GM21717 (cell line): ENCODE data around the gene ARHGEF33.
"Not testable (repeated sequence)": the region's sequence is repeated elsewhere in the genome, so short reads cannot be mapped to it uniquely, and the experiment has no call there.

Experiments used
- ATAC-seq: cut with Tn5 transposase; IDR thresholded peaks from one replicate; pipeline ENCODE4 v1.9.1; 2021; ENCODE audit warnings: mild to moderate bottlenecking, moderate library complexity; ENCODE audit not compliant: unreplicated experiment

ARHGEF33 gene

GRCh38 chr2:38907743-38908562 lies 18.3 kb downstream of the ARHGEF33 start:
- peak; percentile 84 for ATAC-seq

DNA sequence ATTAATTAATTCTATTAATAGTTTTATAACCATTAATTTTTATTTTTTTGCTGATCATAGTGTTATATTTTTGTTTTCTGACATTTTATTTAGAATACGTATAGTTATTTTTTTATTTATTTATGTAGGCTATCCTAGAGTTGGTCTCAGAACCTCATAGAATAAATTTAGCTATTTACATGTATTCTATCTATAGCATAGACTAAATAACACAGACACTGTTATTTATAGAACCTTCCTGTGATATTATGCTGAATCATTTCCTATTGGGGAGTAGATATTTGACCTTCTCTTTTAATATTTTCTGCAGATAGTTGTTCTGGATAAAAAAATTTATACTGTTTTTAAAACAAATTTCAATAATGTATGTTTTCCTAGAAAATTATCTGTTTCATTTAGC lies 20.2 kb downstream of the ARHGEF33 start:
- ATAC-seq = no peak

- no peak for ATAC-seq
These were observed 21.5 kb downstream of the ARHGEF33 start for GRCh38 chr2:38911191-38911590.

DNA sequence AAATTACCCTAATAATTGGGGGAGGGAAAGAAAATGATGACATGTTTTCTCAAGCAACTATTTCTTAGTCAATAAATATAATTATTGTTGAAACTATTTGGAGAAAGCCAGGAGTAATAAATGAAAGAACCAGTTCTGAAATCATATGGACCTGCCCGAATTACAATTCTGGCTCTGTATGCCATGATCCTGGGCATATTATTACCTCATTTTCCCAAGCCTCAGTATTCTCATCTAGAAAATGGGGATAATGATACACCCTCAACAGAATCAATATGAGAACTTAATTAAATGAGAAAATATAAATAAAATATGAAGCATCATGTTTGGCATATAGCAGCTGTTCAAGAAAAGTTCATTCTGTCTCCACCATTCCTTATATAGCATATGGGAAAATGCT lies 22.9 kb downstream of the ARHGEF33 start:
- ATAC-seq = no peak

DNA sequence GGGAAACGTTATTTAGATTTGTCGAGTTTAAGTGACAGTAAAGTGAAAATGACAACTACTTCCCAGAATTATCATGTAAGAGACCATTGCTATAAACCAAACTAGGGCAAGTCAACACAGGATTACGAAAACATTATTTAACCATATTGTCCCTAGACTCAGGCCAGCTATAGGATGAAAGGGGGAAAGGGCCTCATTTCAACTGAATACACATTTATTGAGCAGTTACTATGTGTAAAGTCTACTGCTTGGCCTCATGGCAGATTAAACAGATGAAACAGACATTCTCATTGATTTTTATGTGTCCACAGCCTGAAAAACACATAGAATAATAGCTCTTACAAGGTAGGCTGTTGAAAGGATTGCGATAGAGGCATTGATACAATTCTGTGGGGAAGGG lies 32.7 kb downstream of the ARHGEF33 start:
- ATAC-seq = no peak

DNA sequence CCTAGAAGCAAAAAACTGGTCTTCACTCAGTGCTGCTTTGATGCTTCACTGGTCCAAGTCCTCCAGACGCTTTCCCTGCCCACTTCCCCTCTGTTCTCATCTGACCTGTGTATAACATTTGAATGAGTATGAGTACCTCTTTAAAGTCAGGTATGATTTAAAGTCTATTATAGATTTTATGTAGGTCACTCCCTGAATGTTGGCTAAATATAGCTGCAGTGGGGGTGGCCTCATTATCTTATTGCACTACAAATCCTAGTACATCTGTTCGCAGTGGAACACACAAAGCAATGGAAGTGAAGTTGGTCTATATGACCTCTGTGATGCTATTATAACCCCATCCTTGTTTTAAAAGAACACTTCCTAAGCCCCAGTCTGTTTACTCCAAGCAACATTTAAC lies 33.2 kb downstream of the ARHGEF33 start:
- ATAC-seq = no peak

GRCh38 chr2:38925982-38926381 lies 36.3 kb downstream of the ARHGEF33 start:
- ATAC-seq = no peak

DNA sequence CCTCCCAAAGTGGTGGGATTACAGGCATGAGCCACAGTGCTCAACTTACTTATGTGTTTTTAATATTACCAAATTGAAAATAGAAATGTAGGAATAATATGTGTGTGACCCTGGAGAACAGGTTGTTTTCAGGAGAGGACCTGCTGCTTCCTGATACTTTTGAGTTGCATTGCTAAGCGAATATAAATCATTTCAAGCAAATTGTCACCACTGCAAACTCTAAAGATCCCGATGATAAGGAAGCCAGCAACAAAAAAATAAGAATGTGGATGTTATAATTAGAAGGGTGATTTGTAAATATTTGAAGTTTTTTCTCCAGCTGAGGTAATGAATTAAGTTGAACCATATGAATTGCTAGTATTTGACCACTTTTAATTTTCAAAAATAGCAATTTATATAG lies 40.9 kb downstream of the ARHGEF33 start:
- ATAC-seq = no peak

- no peak for ATAC-seq
These were observed 42.9 kb downstream of the ARHGEF33 start for GRCh38 chr2:38932586-38932985.

GRCh38 chr2:38933653-38934052 lies 44.0 kb downstream of the ARHGEF33 start:
- ATAC-seq = no peak

- ATAC-seq = no peak
These were observed 45.1 kb downstream of the ARHGEF33 start for GRCh38 chr2:38934742-38935141.

DNA sequence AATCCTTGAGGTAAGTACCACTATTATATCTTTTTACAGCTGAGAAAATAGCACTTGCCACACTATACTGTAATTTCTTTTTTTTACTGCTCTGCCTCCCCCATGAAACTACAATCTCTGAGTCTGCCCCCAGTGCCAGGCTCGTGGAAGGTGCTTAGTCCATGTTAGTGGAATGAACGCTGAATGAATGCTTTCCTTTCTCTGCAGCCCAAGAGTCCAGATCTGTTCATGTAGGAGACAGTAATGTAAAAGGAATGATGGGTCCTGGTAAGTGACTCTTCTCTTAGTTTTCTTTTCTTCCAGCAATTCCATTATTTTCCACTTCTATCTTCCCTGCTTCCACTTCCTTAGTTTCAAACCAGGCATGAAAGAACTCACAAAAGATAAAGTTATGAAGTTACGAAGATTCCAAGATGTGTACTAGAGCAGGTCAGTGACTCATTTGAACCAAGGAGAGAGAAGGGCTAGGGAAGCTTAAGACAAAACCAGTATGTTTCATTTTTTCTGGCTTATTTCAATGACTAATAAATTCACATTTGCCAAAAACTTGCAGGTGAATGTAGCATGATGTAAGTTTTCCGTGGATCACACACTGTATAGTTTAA lies 46.0 kb downstream of the ARHGEF33 start:
- ATAC-seq = no peak

- not testable (repeated sequence) for ATAC-seq
These were observed 46.8 kb downstream of the ARHGEF33 start for GRCh38 chr2:38936516-38936915.

DNA sequence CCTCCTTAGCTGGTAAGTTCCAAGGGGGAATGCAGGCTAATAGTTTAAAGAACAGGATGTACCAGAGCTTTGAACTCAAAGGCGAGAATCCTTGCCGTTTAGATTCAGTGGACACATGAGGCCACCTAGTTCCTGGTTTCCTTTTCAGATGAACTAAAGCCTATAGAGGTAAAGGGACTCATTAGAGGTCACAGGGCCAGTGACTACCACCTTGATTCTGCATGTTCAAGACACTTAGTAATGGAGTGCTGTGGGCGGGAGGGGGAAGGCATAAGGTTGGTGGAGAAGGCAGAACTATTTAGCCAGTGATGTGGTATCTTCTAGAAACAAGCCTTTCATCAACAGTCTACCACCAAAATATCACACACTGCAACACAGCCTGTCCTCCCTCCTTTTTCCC lies 47.9 kb downstream of the ARHGEF33 start:
- ATAC-seq = no peak

DNA sequence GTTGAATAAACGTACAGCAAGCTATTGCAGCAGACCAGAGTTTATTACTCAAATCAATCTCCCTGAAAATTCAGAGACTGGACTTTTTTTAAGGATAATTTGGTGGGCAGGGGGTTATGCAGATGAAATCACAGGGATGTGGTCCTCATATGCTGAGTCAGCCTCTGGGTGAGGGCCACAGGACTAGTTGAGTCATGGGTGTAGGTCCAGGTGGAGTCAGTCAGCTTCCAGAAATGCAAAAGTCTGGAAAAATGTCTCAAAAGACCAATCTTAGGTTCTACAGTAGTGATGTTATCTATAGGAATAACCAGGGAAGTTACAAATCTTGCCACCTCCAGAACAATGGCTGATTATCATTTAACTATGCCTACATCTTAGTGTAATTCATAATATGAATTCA lies 51.1 kb downstream of the ARHGEF33 start:
- ATAC-seq = no peak

- no peak for ATAC-seq
These were observed 54.1 kb downstream of the ARHGEF33 start for GRCh38 chr2:38943784-38944183.

DNA sequence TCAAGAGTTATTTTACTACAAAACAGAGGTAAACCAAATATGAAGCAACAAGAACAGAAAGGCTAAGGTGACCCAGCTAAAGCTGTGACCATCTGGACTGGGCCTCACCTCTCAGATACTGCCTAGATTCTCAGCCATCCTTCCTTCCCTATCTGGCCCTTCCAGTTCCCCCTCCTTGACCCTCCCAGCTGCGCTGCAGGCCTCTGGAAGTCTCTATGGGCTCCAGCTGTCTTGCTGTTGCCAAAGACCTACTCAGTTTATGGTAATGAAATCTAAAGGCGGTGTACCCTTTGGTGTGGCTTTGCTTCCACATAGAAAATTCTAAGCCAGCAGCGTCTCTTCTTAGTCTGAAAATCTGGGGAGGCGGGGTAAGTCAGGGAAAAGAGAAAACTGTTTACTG lies 55.7 kb downstream of the ARHGEF33 start:
- no peak for ATAC-seq

DNA sequence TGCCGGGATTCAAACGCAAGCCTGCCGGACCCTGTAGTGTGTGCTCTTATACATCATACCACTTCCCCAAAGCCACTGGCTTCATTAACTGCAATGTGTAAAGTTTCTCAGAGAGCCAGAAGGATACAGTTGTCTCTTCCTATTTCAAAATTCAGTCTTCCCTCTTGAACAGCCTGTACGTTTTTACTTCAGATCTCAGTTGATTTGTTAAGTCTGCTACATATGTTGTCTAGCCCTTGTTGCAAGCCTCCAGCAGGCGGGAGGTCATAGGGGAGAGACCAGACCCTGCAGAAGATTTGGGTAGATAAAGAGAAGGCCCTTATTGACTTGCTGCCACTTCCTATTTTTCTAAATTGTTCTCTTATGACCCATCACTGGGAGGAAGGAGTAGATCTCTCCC lies 56.2 kb downstream of the ARHGEF33 start:
- ATAC-seq = no peak

GRCh38 chr2:38947241-38948239 lies 57.9 kb downstream of the ARHGEF33 start:
- ATAC-seq = peak; percentile 56

DNA sequence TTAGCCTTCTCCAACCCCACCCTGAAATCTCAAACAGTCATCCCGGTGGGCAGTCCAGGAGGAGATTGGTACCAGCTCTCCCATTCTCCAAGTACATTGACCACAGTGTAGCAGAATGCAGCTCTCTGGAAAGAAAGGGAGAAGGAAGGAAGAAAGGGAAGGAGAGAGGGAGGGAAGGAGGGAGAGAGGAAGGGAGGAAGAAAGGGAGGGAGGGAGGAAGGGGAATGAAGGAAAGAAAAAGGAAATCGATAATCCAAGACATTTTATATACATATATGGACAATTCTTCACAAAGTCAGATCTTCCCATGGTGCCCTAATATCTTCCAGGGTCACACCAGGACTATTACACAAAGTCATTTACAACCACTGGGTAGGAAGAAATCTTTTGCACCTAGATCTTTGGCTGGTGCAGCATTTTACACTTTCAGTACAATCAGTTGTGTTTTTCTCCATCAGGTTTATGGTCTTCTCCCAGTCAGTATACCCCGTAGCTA lies 58.8 kb downstream of the ARHGEF33 start:
- no peak for ATAC-seq

DNA sequence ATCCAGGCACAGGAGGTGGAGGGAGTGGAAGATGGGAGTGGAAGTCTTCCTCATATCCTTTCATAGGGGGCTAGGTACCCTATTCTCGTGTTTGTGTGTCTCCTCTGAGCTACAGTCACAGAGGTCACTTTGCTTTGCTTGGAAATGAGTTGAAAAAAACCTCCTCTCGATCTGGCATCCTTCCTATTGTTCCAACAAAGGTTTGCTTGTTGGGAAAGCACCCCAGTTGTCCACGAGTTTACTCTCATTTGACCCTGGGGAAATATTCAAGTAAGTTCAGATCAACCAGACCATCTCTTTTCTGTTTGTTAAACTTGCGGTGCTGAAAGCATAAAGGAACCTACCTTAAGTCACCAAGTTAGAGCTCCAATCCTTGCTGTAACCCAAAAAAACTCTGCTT lies 59.3 kb downstream of the ARHGEF33 start:
- ATAC-seq = no peak
